LNCAP (cell line): ENCODE measurements around the gene DOCK11.

Source experiments
- CTCF ChIP-seq: fragments of 450-650 bp; IDR thresholded peaks from 2 replicates; pipeline ENCODE4 v1.5.1; 2017; ENCODE audit warnings: mild to moderate bottlenecking

The DOCK11 gene

GRCh38 chrX:118506805-118507480, 11.3 kb downstream of the DOCK11 start:
- no peak for TF ChIP-seq CTCF

GRCh38 chrX:118507766-118508165, 12.2 kb downstream of the DOCK11 start:
- TF ChIP-seq CTCF, result no peak

- no peak for TF ChIP-seq CTCF
These were observed 12.6 kb downstream of the DOCK11 start for GRCh38 chrX:118508221-118508620.

- no peak for TF ChIP-seq CTCF
These were observed 13.0 kb downstream of the DOCK11 start for GRCh38 chrX:118508635-118509034.

- no peak for TF ChIP-seq CTCF
These were observed 14.5 kb downstream of the DOCK11 start for GRCh38 chrX:118510111-118510510.

GRCh38 chrX:118513120-118513898, 17.7 kb downstream of the DOCK11 start:
- no peak for TF ChIP-seq CTCF

GRCh38 chrX:118519411-118520215, 24.0 kb downstream of the DOCK11 start:
- no peak for TF ChIP-seq CTCF
